HG02943 (cell line): ENCODE data around the gene ATXN2.
"Not testable (repeated sequence)": the region's sequence is repeated elsewhere in the genome, so short reads cannot be mapped to it uniquely, and the experiment has no call there.

Experiments used
- ATAC-seq: cut with Tn5 transposase; IDR thresholded peaks from one replicate; pipeline ENCODE4 v1.9.1; 2021; ENCODE audit warnings: mild to moderate bottlenecking, low read depth, moderate library complexity; ENCODE audit not compliant: unreplicated experiment

Gene ATXN2

DNA sequence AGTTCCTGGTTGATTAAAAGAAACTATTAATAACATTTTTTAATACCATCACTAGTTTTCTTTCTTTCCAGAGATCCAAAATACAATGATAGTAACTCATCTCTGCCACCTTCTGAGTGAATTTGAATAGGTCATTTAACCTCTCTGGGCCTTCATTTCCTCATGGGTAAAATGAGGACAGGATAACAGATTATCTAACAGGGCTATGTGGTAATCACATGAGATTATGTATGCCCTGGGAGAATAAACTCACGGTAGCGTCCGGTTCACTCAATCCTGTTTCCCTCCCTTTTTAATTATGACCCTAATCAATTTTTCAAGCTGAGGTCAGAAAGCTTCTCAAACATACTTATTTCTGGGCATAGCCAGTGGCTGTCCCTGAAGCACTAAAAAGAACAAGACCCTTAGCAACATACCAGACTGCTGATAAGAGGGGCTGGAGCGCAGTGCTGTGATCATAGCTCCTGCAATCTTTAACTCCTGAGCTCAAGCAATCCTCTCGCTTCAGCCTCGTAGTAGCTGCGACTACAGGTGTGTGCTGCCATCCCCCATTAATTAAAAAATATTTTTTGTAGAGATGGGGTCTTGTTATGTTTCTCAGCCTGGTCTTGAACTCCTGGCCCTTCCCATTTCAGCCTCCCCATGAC, 24.2 kb downstream of the ATXN2 start:
- ATAC-seq, result no peak

DNA sequence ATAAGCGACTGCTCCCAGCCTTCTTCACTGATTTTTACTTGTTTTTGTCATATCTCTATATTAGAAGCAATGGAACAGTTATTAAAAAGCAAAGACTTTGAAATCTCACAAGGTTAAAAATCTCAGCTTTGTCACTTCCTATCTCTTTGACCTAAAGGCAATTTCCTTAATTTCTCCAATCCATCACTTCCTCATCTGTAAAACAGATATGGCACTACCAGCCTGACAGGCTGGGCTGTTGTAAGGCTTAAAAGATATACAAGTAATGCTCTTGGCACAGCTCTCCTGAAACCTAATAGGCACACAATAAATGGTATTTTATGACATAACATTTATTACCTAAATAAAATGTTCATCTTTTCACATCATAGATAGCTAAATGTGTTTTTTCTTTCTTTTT, 25.6 kb downstream of the ATXN2 start:
- no peak for ATAC-seq

DNA sequence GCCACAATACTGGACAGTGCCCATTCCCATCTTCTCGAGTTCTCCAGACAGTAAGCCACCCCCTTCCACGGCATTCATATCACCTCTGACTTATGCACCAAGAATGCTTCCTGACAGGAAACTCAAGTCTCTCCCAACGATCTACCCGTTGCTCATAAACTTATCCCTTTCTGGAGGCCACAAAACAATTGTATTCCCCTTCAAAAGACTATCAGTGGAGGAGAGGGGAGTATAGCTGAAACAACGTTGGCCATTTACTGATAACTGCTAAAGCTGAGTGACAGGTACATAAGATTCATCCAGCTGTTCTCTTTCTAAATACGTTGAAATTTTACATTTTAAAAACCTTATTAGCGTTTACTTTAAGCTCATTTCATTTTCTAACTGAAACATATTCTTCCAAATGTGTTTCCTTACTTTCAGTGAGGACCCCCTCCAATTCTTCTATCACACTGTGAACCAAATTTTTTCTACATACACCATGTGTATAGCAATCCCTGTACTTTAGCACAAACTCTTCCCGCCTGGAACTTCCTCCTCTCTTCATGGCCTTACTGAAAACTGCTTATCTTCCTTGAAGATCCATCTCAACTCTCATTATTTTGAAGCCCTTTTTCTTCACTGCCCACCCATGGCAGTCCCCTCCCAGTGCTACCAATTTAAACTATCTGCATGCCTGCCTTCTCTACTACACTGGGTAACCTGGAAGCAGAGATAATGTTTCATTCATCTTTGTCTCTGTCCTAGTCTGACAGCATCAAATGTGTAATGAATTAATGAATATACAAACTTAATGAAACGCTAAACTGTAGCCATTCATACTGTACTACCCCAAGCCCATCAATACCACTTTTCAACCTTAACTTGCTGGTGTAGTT, 28.8 kb downstream of the ATXN2 start:
- no peak for ATAC-seq

DNA sequence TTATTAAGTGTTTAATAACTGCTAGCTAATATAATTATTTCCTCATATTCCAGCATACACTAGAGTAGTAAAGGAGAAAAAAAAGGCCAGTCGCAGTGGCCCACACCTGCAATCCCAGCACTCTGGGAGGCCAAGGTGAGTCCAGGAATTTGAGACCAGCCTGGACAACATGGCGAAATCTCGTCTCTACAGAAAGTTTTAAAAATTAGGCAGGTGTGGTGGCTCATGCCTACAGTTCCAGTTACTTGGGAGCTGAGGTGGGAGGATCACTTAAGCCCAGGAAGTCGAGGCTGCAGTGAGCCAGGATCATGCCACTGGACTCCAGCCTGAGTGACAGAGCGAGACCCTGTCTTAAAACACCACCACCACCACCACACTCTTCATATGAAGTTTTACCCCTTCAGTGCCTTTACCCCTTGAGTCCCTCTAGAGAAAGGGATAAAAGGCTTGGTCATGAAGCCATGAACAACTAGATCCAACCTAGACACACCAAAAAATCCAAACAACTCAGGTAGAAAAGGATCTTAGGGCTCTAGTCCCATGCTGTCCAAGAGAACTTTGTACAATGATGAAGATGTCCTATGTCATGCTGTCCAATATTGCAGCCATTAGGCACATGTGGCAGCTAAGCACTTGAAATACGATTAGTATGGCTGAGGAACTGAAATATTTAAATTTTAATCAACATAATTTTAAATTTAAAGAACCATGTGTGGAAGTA, 29.6 kb downstream of the ATXN2 start:
- ATAC-seq, result no peak

DNA sequence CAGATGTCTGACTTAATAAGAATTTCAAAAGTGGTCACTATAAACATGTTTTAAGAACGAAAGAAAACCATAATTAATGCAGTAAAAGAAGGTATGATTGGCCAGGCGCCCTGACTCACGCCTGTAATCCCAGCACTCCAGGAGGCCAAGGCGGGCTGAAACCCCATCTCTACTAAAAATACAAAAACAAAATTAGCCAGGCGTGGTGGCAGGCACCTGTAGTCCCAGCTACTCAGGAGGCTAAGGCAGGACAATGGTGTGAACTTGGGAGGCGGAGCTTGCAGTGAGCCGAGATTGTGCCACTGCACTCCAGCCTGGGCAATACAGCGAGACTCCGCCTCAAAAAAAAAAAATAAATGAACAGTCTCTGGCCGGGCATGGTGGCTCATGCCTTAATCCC, 38.3 kb downstream of the ATXN2 start:
- ATAC-seq, result not testable (repeated sequence)

GRCh38 chr12:111558107-111558376, 41.1 kb downstream of the ATXN2 start:
- ATAC-seq, result no peak

DNA sequence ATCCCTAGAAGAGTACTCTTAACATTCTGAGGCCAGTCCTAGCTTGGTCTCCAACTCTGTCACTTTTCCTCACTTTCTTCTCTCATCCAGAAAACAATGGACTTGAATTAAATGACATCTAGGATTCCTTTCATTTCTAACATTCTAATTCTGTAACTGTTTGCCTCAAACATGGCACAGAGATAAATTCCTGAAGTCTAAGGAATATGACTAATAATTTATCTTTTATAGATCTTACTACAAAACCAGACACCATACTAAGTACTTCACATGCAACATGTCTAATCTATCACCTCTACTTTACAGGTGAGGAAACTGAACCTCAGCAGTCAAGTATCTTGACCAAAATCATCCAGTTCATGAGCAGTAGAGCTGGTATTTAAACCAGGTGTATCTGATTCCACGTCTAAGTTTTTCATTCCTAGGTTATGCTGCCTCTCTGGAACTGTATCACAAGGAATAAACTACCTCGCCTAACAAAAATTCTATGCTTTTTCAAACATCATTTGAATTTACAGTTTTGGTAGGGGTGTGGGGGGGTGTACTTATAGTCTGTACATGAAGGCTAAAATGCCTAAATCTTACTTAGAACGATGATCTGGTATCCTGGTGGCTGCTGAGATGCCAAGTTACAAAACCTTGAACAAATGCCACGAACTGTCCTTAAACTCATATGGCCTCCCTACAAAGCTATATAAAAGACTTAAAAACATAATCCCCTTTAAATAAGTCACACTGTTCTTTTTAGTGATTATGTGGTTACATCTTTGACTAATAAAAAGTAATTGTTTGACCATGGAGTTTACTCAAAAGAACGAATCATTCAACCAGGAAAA, 41.6 kb downstream of the ATXN2 start:
- ATAC-seq, result no peak

DNA sequence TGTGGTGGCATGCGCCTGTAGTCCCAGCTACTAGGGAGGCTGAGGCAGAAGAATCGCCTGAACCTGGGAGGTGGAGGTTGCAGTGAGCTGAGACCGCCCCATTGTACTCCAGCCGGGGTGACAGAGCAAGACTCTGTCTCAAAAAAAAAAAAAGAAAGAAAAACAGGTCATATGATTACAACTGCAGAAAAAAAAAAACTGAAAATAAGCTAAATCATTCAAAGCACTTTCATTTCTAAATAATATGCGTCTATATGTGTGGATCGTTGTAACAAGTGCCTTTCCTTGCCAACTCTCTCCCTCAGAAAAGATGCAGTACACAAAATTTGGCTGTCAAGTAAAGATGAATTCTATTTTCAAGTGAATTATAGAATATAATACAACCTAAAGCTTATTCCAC, 42.4 kb downstream of the ATXN2 start:
- ATAC-seq, result no peak

GRCh38 chr12:111555313-111555712, 43.8 kb downstream of the ATXN2 start:
- ATAC-seq, result not testable (repeated sequence)

DNA sequence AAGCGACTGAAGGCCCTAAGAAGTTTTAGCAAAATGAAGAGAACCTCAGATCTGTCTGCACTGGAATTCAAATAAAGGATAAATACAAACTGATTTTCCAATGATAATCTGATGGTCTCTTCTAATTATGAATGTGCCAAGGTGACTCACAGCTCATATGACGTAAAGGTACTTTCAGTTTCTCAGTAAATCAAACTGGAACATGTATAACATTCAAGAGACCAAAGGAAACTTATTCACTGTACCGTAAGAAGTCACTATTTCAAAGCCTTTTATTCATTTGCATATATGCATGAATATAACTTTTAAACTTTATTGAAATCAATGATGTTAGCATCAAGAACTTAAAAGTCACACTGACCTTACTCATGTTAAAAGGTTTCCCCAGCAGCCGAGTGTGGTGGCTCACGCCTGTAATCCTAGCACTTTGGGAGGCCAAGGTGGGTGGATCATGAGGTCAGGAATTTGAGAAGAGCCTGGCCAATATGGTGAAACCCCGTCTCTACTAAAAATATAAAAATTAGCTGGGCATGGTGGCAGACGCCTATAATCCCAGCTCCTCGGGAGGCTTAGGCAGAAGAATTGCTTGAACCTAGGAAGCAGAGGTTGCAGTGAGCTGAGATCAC, 52.2 kb downstream of the ATXN2 start:
- ATAC-seq, result no peak

- ATAC-seq, result no peak
Measured at GRCh38 chr12:111546171-111546570, 52.9 kb downstream of the ATXN2 start.

GRCh38 chr12:111544032-111544431, 55.1 kb downstream of the ATXN2 start:
- ATAC-seq, result no peak

DNA sequence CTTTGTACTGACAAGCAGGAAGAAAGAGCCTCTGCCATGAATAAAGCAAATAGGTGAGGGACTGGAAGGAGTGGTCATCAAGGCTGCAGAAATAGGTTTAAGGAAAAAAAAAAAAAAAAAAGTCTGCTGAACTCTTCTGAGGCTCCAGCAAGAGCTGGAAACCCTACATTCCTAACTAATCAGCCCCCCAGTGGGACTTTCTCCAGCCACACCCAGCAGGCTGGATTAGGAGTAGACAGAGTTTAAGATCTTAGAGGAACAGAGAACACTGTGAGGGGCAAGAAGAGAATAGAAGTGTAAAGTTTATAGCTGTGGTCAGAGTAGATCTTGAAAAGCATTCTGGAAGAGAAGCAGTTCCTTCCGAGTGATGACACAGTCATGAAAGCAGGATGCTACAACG, 66.4 kb downstream of the ATXN2 start:
- ATAC-seq, result no peak

DNA sequence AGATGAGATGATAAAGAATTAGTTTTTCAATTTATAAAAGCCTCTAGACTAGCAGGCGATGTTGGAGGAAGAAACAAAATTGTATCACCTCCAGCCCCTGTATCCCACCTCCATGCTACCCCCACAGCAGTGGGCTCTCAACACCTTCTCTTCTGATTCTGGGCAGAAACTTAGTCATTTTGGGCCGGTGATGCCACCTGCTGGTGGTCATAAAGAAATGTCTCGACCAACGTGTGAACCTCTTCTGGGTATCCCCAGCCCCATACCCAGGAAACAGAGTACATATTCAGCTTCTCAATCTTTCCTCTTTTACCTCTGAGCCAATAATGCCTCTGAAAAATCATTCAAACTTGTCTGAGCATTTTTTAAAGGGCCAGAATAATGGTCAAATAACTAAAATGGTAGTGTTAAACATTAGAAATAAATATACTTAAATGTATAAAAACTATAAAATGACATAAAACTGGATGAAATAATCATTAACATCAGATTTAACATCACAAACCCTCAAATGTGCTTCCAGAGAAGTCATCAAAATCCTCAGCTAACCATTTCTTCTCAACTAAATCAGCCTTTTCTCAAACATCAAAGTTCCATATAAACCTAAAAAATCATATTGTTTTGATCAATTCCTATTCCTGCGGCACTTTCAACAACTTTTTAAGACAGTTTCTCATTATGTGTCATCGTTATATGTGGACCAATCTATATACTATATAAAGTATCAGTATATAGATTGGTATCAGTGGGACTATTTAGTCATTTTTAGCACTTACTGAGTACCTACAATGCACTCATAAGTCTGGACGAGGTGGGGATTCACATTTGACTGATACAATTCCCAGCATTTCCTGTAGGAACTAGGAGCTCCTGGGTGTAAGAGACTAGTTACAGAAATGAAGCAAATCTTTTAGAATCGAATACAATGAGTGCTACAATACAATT, 69.4 kb downstream of the ATXN2 start:
- ATAC-seq, result no peak

GRCh38 chr12:111523587-111524167, 75.4 kb downstream of the ATXN2 start:
- no peak for ATAC-seq

GRCh38 chr12:111521801-111522200, 77.3 kb downstream of the ATXN2 start:
- no peak for ATAC-seq

DNA sequence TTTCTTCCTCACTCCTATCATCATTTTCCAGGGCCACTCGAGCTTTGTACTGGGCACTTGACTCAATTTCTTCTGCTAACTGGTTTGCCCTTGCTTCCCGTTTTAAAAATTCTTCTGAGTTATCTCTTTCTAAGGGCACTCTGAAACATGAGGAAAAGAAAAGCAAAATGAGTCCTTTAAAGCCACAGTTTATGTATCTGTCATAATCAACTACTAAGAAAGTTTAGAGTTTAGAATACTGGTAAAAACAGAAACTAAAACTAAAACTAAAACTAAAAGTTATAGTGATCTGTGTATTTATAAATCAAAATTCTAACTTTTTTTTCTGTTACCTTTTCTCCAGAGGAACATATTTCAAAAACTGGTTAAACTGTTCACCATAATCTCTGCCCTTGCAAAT, 79.2 kb downstream of the ATXN2 start:
- no peak for ATAC-seq

DNA sequence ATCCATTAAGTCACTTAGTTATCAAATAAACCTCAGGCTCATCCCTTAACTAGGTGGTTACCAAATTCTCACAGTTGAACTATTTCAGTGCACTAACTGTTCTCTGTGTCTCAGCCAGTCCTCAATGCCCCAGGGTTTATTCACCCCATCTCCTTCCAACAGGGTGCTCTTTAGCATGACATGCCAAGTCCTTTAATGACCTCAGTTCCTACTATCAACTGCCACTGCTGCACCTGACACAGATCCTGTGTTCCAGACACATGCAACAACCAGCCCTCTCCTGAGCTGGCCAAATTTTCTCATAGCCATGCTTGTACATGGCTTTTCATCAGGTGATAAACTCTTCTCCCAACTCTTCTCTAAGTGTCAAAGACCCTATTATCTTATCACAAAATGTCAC, 80.0 kb downstream of the ATXN2 start:
- ATAC-seq, result no peak

GRCh38 chr12:111507719-111508118, 91.4 kb downstream of the ATXN2 start:
- ATAC-seq, result not testable (repeated sequence)
